GM23248 (cell line): Measurements from ENCODE around the gene ADAMTS3. TPM values are rescaled to one million over a fixed set of nuclear protein-coding genes. Genes with fewer than 3 reads are reported as not detected.
"Not testable (repeated sequence)": the region's sequence is repeated elsewhere in the genome, so short reads cannot be mapped to it uniquely, and the experiment has no call there.

Source experiments
- DNase-seq: peaks from one replicate; pipeline ENCODE4 v3.0.0-alpha.2; 2015
- H2AFZ ChIP-seq: fragments of 200-600 bp; sonication (generic); 2 replicates; pipeline ENCODE4 v1.6.1; 2016; ENCODE audit warnings: antibody characterized with exemption
- H3F3A ChIP-seq: fragments of 200-600 bp; sonication (generic); 2 replicates; pipeline ENCODE4 v1.6.1; 2016; ENCODE audit warnings: mild to moderate bottlenecking, antibody characterized with exemption, mixed run types; ENCODE audit not compliant: insufficient read depth
- H3K27ac ChIP-seq: fragments of 200-600 bp; sonication (generic); 2 replicates; pipeline ENCODE4 v1.5.1; 2016; ENCODE audit warnings: mild to moderate bottlenecking
- H3K27me3 ChIP-seq: fragments of 200-600 bp; sonication (generic); replicated peaks from 2 replicates; pipeline ENCODE4 v1.6.1; 2016; ENCODE audit warnings: mild to moderate bottlenecking; ENCODE audit not compliant: insufficient read depth
- H3K36me3 ChIP-seq: fragments of 200-600 bp; sonication (generic); 2 replicates; pipeline ENCODE4 v1.6.1; 2016; ENCODE audit warnings: low read depth, mild to moderate bottlenecking
- H3K4me1 ChIP-seq: fragments of 200-600 bp; sonication (generic); 2 replicates; pipeline ENCODE4 v1.6.1; 2016; ENCODE audit warnings: mild to moderate bottlenecking; ENCODE audit not compliant: insufficient read depth
- H3K4me2 ChIP-seq: fragments of 200-600 bp; sonication (generic); one replicate; pipeline ENCODE4 v1.6.1; 2016; ENCODE audit warnings: mild to moderate bottlenecking; ENCODE audit not compliant: unreplicated experiment
- H3K4me3 ChIP-seq: fragments of 200-600 bp; sonication (generic); 2 replicates; pipeline ENCODE4 v1.5.1; 2016; ENCODE audit warnings: mild to moderate bottlenecking
- H3K79me2 ChIP-seq: fragments of 200-600 bp; sonication (generic); 2 replicates; pipeline ENCODE4 v1.6.1; 2016; ENCODE audit warnings: mild to moderate bottlenecking; ENCODE audit not compliant: insufficient read depth
- H3K9ac ChIP-seq: fragments of 200-600 bp; sonication (generic); 2 replicates; pipeline ENCODE4 v1.6.1; 2016; ENCODE audit warnings: mild to moderate bottlenecking
- H3K9me2 ChIP-seq: fragments of 200-600 bp; sonication (generic); 2 replicates; pipeline ENCODE4 v1.6.1; 2016; ENCODE audit warnings: mixed run types, mild to moderate bottlenecking, moderate library complexity; ENCODE audit not compliant: insufficient read depth
- H3K9me3 ChIP-seq: fragments of 200-600 bp; sonication (generic); one replicate; pipeline ENCODE4 v1.6.1; 2017; ENCODE audit warnings: low read depth
- H4K20me1 ChIP-seq: fragments of 200-600 bp; sonication (generic); 2 replicates; pipeline ENCODE4 v1.6.0; 2016; ENCODE audit not compliant: insufficient read depth
- EZH2 ChIP-seq: fragments of 200-600 bp; sonication (generic); IDR thresholded peaks from 2 replicates; pipeline ENCODE4 v1.6.1; 2018; ENCODE audit warnings: antibody characterized with exemption, mild to moderate bottlenecking; ENCODE audit not compliant: insufficient read depth, poor library complexity, severe bottlenecking
- EZH2phosphoT487 ChIP-seq: fragments of 200-600 bp; sonication (generic); IDR thresholded peaks from 2 replicates; pipeline ENCODE4 v1.6.1; 2018; ENCODE audit warnings: antibody characterized with exemption, moderate library complexity, mild to moderate bottlenecking, low read depth; ENCODE audit not compliant: insufficient read depth
- WGBS, 2 experiments: methylation state at CpG; one replicate each; pipeline ENCODE4 v1.1.6; 2015 to 2017; ENCODE audit warnings: low lambda C conversion rate in 2 of 2, low coverage in 1 of 2; ENCODE audit errors: missing lambda C conversion rate in 2 of 2; 5-methylcytosine and 5-hydroxymethylcytosine counted together
- in situ Hi-C: fragments of 300-500 bp; cut with MboI; formaldehyde crosslinking; loops from 2 replicates; pipeline ENCODE4 v1.15.0; 2020
- polyA plus RNA-seq: library from polyadenylated mRNA; unstranded; fragments of >200 nt; fragmentation: Nextera tagmentation; extraction: Ambion mirVana; gene quantifications from 2 replicates; pipeline ENCODE4 v1.2.1, GENCODE V29; 2016
- total RNA-seq: library from RNA; depleted of rRNA; stranded (reverse); fragments of >200 nt; shearing (Covaris generic); gene quantifications from 2 replicates; pipeline ENCODE4 v1.2.3, GENCODE V29; 2014

Gene ADAMTS3
- total and polyA plus RNA-seq, 2 experiments from 2014 or later = 0.20 to 0.43 TPM

DNA sequence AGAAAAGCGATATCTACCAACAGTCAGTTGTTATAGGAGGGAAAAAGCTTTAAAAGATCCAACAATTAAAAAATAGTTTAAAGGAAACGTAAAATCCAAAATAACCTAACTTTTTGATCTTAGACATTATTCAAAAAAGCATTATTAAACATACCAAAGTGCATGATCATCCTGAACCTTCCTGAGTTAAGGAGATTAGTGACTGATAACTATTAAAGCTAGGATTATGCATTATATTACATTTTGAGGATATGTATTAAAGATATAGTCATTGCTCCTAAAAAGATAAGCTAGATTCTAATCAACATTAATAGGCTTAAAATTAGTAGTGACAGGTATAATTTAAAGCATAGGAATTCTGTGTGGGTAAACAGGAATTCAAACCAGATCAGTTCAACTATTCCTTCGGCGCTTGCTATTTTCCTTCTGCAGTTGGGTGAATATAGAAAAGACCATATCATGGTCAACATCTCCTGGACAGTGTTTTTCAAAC, 139.6 kb downstream of the ADAMTS3 start:
- no peak for DNase-seq
- Histone ChIP-seq H4K20me1 (no peaks in the 10 kb centered on the region), H3K9ac (no peak overlapping the region), H3K4me2 (no peak overlapping the region), H3K9me3 (no peaks in the 10 kb centered on the region), H3K9me2 (no peaks in the 10 kb centered on the region), H3K27ac (no peak overlapping the region), H2AFZ (no peak overlapping the region), H3K4me1 (no peaks in the 10 kb centered on the region; the same call in 1 of the 2 replicates), H3K36me3 (no peaks in the 10 kb centered on the region), H3F3A (no peaks in the 10 kb centered on the region), H3K79me2 (no peaks in the 10 kb centered on the region), H3K27me3 (no peaks in the 10 kb centered on the region), H3K4me3 (no peak overlapping the region)
- in situ Hi-C loops = no loop called here
- no peak for TF ChIP-seq EZH2
- no peak for TF ChIP-seq EZH2phosphoT487
- WGBS, 2 experiments = 96 to 97% methylated on average over 4 of the region's 4 CpGs

DNA sequence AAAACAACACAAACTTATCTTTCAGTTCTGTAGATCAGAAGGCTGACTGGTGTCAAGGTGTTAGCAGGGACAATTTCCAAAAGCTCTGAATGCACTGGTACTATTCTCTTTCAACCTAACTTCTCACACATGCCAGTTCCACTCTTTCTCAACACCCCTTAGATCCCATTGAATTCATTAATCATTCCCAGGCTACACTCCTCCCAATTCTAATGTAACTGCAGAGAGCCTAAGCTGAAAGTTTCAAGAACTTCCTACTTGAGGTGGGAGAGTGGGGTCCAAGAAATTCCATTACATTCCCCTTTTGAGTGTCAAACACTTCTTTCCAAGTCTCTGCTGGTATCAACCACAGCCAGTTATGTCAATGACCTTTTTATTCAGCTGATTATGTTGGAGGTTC, 142.0 kb downstream of the ADAMTS3 start:
- no peaks in the 10 kb centered on the region for H3F3A ChIP-seq
- no peak overlapping the region for H3K4me2 ChIP-seq
- H3K4me3 ChIP-seq = no peak overlapping the region
- no peaks in the 10 kb centered on the region; the same call in 1 of the 2 replicates for H3K4me1 ChIP-seq
- no peaks in the 10 kb centered on the region for H3K9me3 ChIP-seq
- H3K27me3 ChIP-seq = no peaks in the 10 kb centered on the region
- H3K79me2 ChIP-seq = no peaks in the 10 kb centered on the region
- no peak for DNase-seq
- in situ Hi-C loops = no loop called here
- no peaks in the 10 kb centered on the region for H3K9me2 ChIP-seq
- no peaks in the 10 kb centered on the region for H4K20me1 ChIP-seq
- no peak for TF ChIP-seq EZH2
- TF ChIP-seq EZH2phosphoT487 = no peak
- H3K27ac ChIP-seq = no peak overlapping the region
- H2AFZ ChIP-seq = no peak overlapping the region
- H3K9ac ChIP-seq = no peak overlapping the region
- no peaks in the 10 kb centered on the region for H3K36me3 ChIP-seq

DNA sequence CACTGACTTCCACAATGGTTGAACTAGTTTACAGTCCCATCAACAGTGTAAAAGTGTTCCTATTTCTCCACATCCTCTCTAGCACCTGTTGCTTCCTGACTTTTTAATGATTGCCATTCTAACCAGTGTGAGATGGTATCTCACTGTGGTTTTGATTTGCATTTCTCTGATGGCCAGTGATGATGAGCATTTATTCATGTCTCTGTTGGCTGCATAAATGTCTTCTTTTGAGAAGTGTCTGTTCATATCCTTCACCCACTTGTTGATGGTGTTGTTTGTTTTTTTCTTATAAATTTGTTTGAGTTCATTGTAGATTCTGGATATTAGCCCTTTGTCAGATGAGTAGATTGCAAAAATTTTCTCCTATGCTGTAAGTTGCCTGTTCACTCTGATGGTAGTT, 143.1 kb downstream of the ADAMTS3 start:
- H3K9me3 ChIP-seq, H3K4me1 ChIP-seq, H3K4me2 ChIP-seq, H3K79me2 ChIP-seq, H3K4me3 ChIP-seq, H3K9me2 ChIP-seq, H3F3A ChIP-seq, H3K27ac ChIP-seq, H3K27me3 ChIP-seq, H3K9ac ChIP-seq, H4K20me1 ChIP-seq, in situ Hi-C loops, DNase-seq, H3K36me3 ChIP-seq, H2AFZ ChIP-seq: not testable (repeated sequence)

DNA sequence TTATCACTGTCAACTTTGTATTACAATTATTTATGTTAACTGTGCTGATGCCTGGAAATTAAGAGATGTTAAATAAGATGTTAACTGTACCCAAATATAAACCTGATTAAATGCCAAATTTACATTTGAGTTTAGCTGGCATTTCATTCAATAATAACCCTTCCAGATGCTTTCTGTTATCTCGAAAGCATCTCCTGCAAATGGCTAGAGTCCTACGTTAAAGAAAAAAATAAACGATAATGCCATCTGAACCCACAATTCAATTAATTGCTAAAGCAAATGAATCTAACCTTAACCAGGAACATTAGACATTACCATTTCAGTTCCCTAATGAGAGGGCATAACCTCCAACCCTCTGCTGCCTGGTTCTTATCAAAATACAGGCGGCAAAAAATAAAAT, 145.0 kb downstream of the ADAMTS3 start:
- Histone ChIP-seq H3K27ac (no peak overlapping the region), H2AFZ (no peak overlapping the region), H3K27me3 (no peaks in the 10 kb centered on the region), H3F3A (no peaks in the 10 kb centered on the region), H3K9ac (no peak overlapping the region), H3K4me3 (no peak overlapping the region), H3K4me2 (no peak overlapping the region), H3K79me2 (no peaks in the 10 kb centered on the region), H3K4me1 (no peaks in the 10 kb centered on the region), H3K36me3 (no peaks in the 10 kb centered on the region), H4K20me1 (no peaks in the 10 kb centered on the region), H3K9me2 (no peaks in the 10 kb centered on the region), H3K9me3 (no peaks in the 10 kb centered on the region)
- DNase-seq = no peak
- in situ Hi-C loops = no loop called here
- TF ChIP-seq EZH2phosphoT487 = no peak
- TF ChIP-seq EZH2 = no peak
- 77 to 84% methylated on average over 4 of the region's 4 CpGs for WGBS, 2 experiments

DNA sequence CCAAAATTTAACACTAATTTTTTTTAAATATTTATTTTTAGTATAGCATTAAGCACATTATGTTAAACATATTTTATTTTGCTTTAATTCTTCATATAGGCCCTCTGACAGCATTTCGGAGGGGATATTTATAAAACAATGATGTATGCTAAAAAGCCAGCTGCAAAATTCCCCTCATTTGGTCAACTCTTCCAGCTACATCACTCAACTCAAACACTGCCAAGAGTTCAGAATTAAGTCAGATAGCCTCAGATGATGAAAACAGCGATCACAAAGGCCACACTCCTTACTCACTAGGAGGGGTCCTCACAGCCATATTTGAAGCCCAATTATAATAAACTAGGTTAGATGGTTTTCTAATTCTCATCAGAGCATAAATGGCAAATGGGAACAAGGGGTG, 146.6 kb downstream of the ADAMTS3 start:
- Histone ChIP-seq H3K4me1 (peaks cover 7% of the 10 kb centered on the region; the same call in 1 of the 2 replicates), H3K36me3 (no peaks in the 10 kb centered on the region), H2AFZ (no peak overlapping the region), H3K9me2 (no peaks in the 10 kb centered on the region), H4K20me1 (no peaks in the 10 kb centered on the region), H3K79me2 (no peaks in the 10 kb centered on the region), H3K9ac (no peak overlapping the region), H3K9me3 (no peaks in the 10 kb centered on the region), H3F3A (no peaks in the 10 kb centered on the region), H3K4me3 (no peak overlapping the region), H3K27me3 (no peaks in the 10 kb centered on the region), H3K27ac (no peak overlapping the region), H3K4me2 (no peak overlapping the region)
- DNase-seq = no peak
- 93 to 96% methylated on average over 2 of the region's 2 CpGs for WGBS, 2 experiments
- TF ChIP-seq EZH2phosphoT487 (no peak), EZH2 (no peak)
- in situ Hi-C loops = no loop called here
